ENCODE measurements around the gene ATP6V1F. TPM values are rescaled to one million over a fixed set of nuclear protein-coding genes. Genes with fewer than 3 reads are reported as not detected.
A peak's percentile ranks its signal among the peaks of the same experiment; 100 is the strongest.

Gene ATP6V1F
- total RNA-seq, 2 experiments from 2014 or later, result 49.6 to 54.3 TPM

DNA sequence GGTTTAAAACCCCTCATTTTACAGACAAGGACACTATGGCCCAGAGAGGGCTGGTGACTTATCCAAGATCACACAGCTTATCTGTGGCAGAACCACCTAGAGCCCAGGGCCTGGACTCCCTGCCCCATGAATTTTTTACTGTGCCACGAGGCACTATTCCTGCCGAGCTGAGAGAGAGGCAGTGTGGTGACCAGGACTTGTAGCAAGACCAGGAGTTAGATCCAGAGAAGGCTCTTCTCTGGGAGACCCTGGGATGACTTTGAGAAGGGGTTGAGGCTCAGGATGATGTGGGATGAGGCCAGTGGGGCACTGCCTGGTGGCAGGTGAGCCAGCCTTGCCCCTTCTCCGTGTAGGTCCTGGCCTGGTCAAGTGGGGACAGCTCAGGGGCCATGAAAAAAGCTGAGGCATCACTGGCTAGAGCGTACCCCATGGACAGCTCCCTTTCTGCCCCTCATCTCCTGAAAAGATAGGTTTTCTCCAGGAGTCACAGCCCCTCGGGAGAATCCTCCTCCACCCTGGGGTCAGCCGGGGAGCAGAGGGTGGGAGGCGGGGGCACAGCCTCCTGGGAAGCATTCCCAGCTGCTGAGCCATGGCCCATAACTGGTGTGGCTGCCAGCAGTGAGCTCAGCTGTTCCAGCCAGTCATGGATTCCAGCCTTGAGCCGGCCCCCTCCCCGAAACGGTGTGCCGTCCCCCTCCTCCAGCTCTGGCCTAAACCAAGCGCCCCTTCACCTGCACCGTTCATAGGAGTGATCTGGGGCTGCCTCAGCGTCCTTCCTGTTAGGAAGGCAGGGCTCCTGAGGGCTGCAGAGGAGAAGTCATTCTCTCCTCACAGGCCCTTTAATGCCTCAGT is 26.6 kb upstream of the ATP6V1F start:
- intact Hi-C loops (cut with DNase I, micrococcal nuclease), result no loop called here
- Histone ChIP-seq H3K4me3 (ENCODE audit: low read length) (no peak overlapping the region), H3K9me3 (ENCODE audit: control insufficient read depth in 1 of 2, insufficient read depth in 1 of 2, low read length in 2 of 2) (peaks cover 0 to 6% of the 10 kb centered on the region in 2 experiments), H3K27ac (ENCODE audit: low read depth in 1 of 2, low read length in 2 of 2) (no peak overlapping the region), H3K4me1 (ENCODE audit: insufficient read depth, low read length) (peaks cover 9% of the 10 kb centered on the region), H3K36me3 (ENCODE audit: insufficient read depth, low read length) (no peaks in the 10 kb centered on the region), H3K27me3 (ENCODE audit: control insufficient read depth in 1 of 2, insufficient read depth in 2 of 2, low read length in 2 of 2) (peaks cover 12 to 15% of the 10 kb centered on the region in 2 experiments)
- no peak for DNase-seq
- ChIA-PET POLR2A (no interaction called here), CTCF (interaction anchor here (1.1 kb wide), 1 partner anchor 79 kb away, joined by 3 read pairs; no protein-coding TSS in a partner anchor)
- Mint-ChIP-seq H3K27me3 (peaks cover 3% of the 10 kb centered on the region), H3K4me1 (ENCODE audit: low read depth) (no peaks in the 10 kb centered on the region), H3K27ac (no peak overlapping the region), H3K9me3 (no peaks in the 10 kb centered on the region), H3K4me3 (no peak overlapping the region), H3K36me3 (ENCODE audit: low read depth) (no peaks in the 10 kb centered on the region)
- no peak for ATAC-seq (ENCODE audit: poor library complexity)
- TF ChIP-seq, protein P1, sequence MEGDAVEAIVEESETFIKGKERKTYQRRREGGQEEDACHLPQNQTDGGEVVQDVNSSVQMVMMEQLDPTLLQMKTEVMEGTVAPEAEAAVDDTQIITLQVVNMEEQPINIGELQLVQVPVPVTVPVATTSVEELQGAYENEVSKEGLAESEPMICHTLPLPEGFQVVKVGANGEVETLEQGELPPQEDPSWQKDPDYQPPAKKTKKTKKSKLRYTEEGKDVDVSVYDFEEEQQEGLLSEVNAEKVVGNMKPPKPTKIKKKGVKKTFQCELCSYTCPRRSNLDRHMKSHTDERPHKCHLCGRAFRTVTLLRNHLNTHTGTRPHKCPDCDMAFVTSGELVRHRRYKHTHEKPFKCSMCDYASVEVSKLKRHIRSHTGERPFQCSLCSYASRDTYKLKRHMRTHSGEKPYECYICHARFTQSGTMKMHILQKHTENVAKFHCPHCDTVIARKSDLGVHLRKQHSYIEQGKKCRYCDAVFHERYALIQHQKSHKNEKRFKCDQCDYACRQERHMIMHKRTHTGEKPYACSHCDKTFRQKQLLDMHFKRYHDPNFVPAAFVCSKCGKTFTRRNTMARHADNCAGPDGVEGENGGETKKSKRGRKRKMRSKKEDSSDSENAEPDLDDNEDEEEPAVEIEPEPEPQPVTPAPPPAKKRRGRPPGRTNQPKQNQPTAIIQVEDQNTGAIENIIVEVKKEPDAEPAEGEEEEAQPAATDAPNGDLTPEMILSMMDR (IDR thresholded peaks at IDR 0.05), result no peak

GRCh38 chr7:128836729-128837348 is 25.8 kb upstream of the ATP6V1F start:
- TF ChIP-seq, protein P1 (IDR thresholded peaks at IDR 0.05), result no peak
- Histone ChIP-seq H3K4me3 (ENCODE audit: low read length) (no peak overlapping the region), H3K36me3 (ENCODE audit: insufficient read depth, low read length) (no peaks in the 10 kb centered on the region), H3K27me3 (ENCODE audit: control insufficient read depth in 1 of 2, insufficient read depth in 2 of 2, low read length in 2 of 2) (peaks cover 5 to 7% of the 10 kb centered on the region in 2 experiments), H3K9me3 (ENCODE audit: control insufficient read depth in 1 of 2, insufficient read depth in 1 of 2, low read length in 2 of 2) (no peaks in the 10 kb centered on the region), H3K4me1 (ENCODE audit: insufficient read depth, low read length) (peaks cover 5% of the 10 kb centered on the region), H3K27ac (ENCODE audit: low read depth in 1 of 2, low read length in 2 of 2) (no peak overlapping the region)
- intact Hi-C loops (cut with DNase I, micrococcal nuclease), result no loop called here
- DNase-seq (peak in 1 of 14 experiments; percentile 11), ATAC-seq (ENCODE audit: poor library complexity) (no peak)
- no peaks in the 10 kb centered on the region for H3K4me1 Mint-ChIP-seq (ENCODE audit: low read depth)
- H3K4me3 Mint-ChIP-seq, result no peak overlapping the region
- H3K27me3 Mint-ChIP-seq, result no peaks in the 10 kb centered on the region
- ChIA-PET CTCF (no interaction called here), POLR2A (no interaction called here)
- no peak overlapping the region for H3K27ac Mint-ChIP-seq
- no peaks in the 10 kb centered on the region for H3K9me3 Mint-ChIP-seq
- H3K36me3 Mint-ChIP-seq (ENCODE audit: low read depth), result no peaks in the 10 kb centered on the region

DNA sequence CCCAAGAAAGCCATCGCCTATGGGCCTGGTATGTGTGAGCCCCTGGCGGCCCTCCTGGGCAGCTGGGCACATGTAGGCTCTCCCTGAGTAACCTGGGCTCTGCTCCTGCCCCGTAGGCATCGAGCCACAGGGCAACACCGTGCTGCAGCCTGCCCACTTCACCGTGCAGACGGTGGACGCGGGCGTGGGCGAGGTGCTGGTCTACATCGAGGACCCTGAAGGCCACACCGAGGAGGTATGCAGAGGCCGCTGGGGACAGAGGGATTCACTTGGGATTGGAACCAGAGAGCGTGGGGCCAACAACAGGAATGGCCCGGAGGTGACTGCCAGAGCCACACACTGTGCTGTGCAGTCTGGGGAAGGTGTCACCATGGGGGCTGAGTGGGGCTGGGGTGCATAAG is 25.1 kb upstream of the ATP6V1F start:
- ChIA-PET CTCF (no interaction called here), POLR2A (no interaction called here)
- ATAC-seq (ENCODE audit: poor library complexity) (no peak), DNase-seq (peak in 1 of 14 experiments; percentile 5)
- Mint-ChIP-seq H3K4me3 (no peak overlapping the region), H3K36me3 (ENCODE audit: low read depth) (no peaks in the 10 kb centered on the region), H3K27ac (no peak overlapping the region), H3K4me1 (ENCODE audit: low read depth) (no peaks in the 10 kb centered on the region), H3K9me3 (no peaks in the 10 kb centered on the region), H3K27me3 (no peaks in the 10 kb centered on the region)
- H3K27ac ChIP-seq (ENCODE audit: low read depth in 1 of 2, low read length in 2 of 2), result no peak overlapping the region
- H3K4me1 ChIP-seq (ENCODE audit: insufficient read depth, low read length), result peaks cover 9% of the 10 kb centered on the region
- intact Hi-C loops (cut with DNase I, micrococcal nuclease), result no loop called here
- peaks cover 0 to 3% of the 10 kb centered on the region in 2 experiments for H3K27me3 ChIP-seq (ENCODE audit: control insufficient read depth in 1 of 2, insufficient read depth in 2 of 2, low read length in 2 of 2)
- no peaks in the 10 kb centered on the region for H3K9me3 ChIP-seq (ENCODE audit: control insufficient read depth in 1 of 2, insufficient read depth in 1 of 2, low read length in 2 of 2)
- no peaks in the 10 kb centered on the region for H3K36me3 ChIP-seq (ENCODE audit: insufficient read depth, low read length)
- no peak overlapping the region for H3K4me3 ChIP-seq (ENCODE audit: low read length)
- TF ChIP-seq, protein P1 (IDR thresholded peaks at IDR 0.05), result no peak
